Endothelial cell of umbilical vein (primary cell): Measurements from ENCODE around the gene MICALL2. TPM values are rescaled to one million over a fixed set of nuclear protein-coding genes. Genes with fewer than 3 reads are reported as not detected.
A peak's percentile ranks its signal among the peaks of the same experiment; 100 is the strongest.

Experiments
- BruUV-seq: library from RNA; stranded (reverse); fragments of 400-500 nt; replicated peaks from 2 replicates; lab custom pipeline; 2021; lab: Mats Ljungman, UMichigan
- CTCF ChIA-PET: fragments of 300-600, 350-600 bp; sonication (Branson Sonifier 250); formaldehyde crosslinking; loops from one replicate; lab custom pipeline; 2021; ENCODE audit warnings: antibody characterized with exemption, inconsistent platforms; lab: Charles Lee
- POLR2A ChIA-PET: fragments of 300-600, 350-600 bp; sonication (Branson Sonifier 250); formaldehyde crosslinking; loops from one replicate; lab custom pipeline; 2021; ENCODE audit warnings: antibody characterized with exemption, inconsistent platforms; lab: Charles Lee
- DNase-seq: peaks from one replicate; pipeline ENCODE4 v3.0.0-alpha.2; 2011; ENCODE audit warnings: low read depth, low spot score
- FAIRE-seq: peaks from 2 replicates; lab custom pipeline; 2011; peaks lifted over from hg19 to GRCh38; lab: Jason Lieb, UNC
- H2AFZ ChIP-seq: 2 replicates; pipeline ENCODE4 v1.6.0; 2012; ENCODE audit warnings: low read depth, low read length, control low read depth, inconsistent platforms
- H3K27ac ChIP-seq: 2 replicates; pipeline ENCODE4 v1.5.1; 2011; ENCODE audit warnings: low read depth, mild to moderate bottlenecking, control low read depth, low read length, moderate library complexity; ENCODE audit not compliant: insufficient read depth
- H3K27me3 ChIP-seq, 2 experiments: 2 replicates each; pipeline versions ENCODE4 v1.6.0 to v1.6.1; 2011; ENCODE audit warnings: low read length in 2 of 2, mixed read lengths in 1 of 2; ENCODE audit not compliant: control insufficient read depth in 2 of 2, insufficient read depth in 2 of 2
- H3K36me3 ChIP-seq, 2 experiments: 2 replicates in 1 of 2; 3 replicates in 1 of 2; pipeline ENCODE4 v1.5.1; 2011; ENCODE audit warnings: low read length in 2 of 2, mild to moderate bottlenecking in 1 of 2, moderate library complexity in 1 of 2; ENCODE audit not compliant: control insufficient read depth in 2 of 2, insufficient read depth in 2 of 2; ENCODE audit errors: extremely low read depth in 1 of 2
- H3K4me1 ChIP-seq: 3 replicates; pipeline ENCODE4 v1.5.1; 2011; ENCODE audit warnings: mild to moderate bottlenecking, low read length; ENCODE audit not compliant: control insufficient read depth, insufficient read depth; ENCODE audit errors: extremely low read depth
- H3K4me2 ChIP-seq: 2 replicates; pipeline ENCODE4 v1.6.1; 2011; ENCODE audit warnings: low read length, control low read depth, mixed read lengths; ENCODE audit not compliant: insufficient read depth
- H3K4me3 ChIP-seq, 3 experiments: fragments of 200-600 bp in 1 of 3; sonication (generic), shearing (Covaris generic) in 1 of 3; replicated peaks in 1 of 3; 2 replicates each; pipeline ENCODE4 v1.5.1; 2011 to 2016; ENCODE audit warnings: control low read depth in 3 of 3, low read length in 3 of 3, mild to moderate bottlenecking in 2 of 3, inconsistent platforms in 1 of 3, low read depth in 1 of 3, moderate library complexity in 1 of 3; ENCODE audit not compliant: insufficient read depth in 1 of 3
- H3K79me2 ChIP-seq: 2 replicates; pipeline ENCODE4 v1.6.0; 2012; ENCODE audit warnings: low read length, inconsistent platforms; ENCODE audit not compliant: control insufficient read depth, insufficient read depth
- H3K9ac ChIP-seq: replicated peaks from 2 replicates; pipeline ENCODE3; 2011; ENCODE audit warnings: low read length, control low read depth; ENCODE audit not compliant: insufficient read depth; ENCODE audit errors: extremely low read depth
- H3K9me1 ChIP-seq: replicated peaks from 3 replicates; pipeline ENCODE4 v1.6.0; 2011; ENCODE audit warnings: mild to moderate bottlenecking, low read length; ENCODE audit not compliant: control insufficient read depth, insufficient read depth; ENCODE audit errors: extremely low read depth
- H3K9me3 ChIP-seq: replicated peaks from 2 replicates; pipeline ENCODE4 v1.5.1; 2012; ENCODE audit warnings: low read length, inconsistent platforms; ENCODE audit not compliant: control insufficient read depth, insufficient read depth
- H4K20me1 ChIP-seq: replicated peaks from 2 replicates; pipeline ENCODE3; 2011; ENCODE audit warnings: mild to moderate bottlenecking, low read length; ENCODE audit not compliant: control insufficient read depth, insufficient read depth; ENCODE audit errors: extremely low read depth
- EZH2 ChIP-seq: IDR thresholded peaks from 2 replicates; pipeline ENCODE4 v1.6.1; 2012; ENCODE audit warnings: borderline replicate concordance, low read depth, mild to moderate bottlenecking, moderate library complexity, low read length, inconsistent platforms; ENCODE audit not compliant: severe bottlenecking
- FOS ChIP-seq: IDR thresholded peaks from 2 replicates; pipeline ENCODE4 v1.6.1; 2011; ENCODE audit warnings: mild to moderate bottlenecking, low read length, moderate library complexity, borderline replicate concordance; ENCODE audit not compliant: insufficient read depth
- GATA2 ChIP-seq: IDR thresholded peaks from 2 replicates; pipeline ENCODE4 v1.7.0; 2011; ENCODE audit warnings: low read depth, mild to moderate bottlenecking, moderate library complexity, mixed read lengths, low read length; ENCODE audit not compliant: insufficient read length, insufficient read depth
- JUN ChIP-seq: IDR thresholded peaks from 2 replicates; pipeline ENCODE4 v1.6.1; 2011; ENCODE audit warnings: borderline replicate concordance, low read depth; ENCODE audit not compliant: insufficient read length, insufficient read depth
- MYC ChIP-seq: IDR thresholded peaks from one replicate; pipeline ENCODE4 v1.6.1; 2011; ENCODE audit warnings: mild to moderate bottlenecking, low read depth, low read length
- POLR2A ChIP-seq: IDR thresholded peaks from 2 replicates; pipeline ENCODE4 v1.6.1; 2012; ENCODE audit warnings: low read depth, mild to moderate bottlenecking, control low read depth, low read length
- POLR2AphosphoS5 ChIP-seq: IDR thresholded peaks from 2 replicates; pipeline ENCODE4 v1.6.1; 2012; ENCODE audit warnings: low read depth, mild to moderate bottlenecking, control low read depth, low read length, moderate library complexity; ENCODE audit not compliant: insufficient read depth
- dilution Hi-C: fragments of 300-500 bp; cut with MboI; formaldehyde crosslinking; loops from one replicate; pipeline ENCODE4 v1.15.0; 2019; ENCODE audit warnings: low sequenced_read_pairs; ENCODE audit not compliant: extremely low pct_ligation_motif_present
- intact Hi-C: fragments of 100-400 bp; cut with micrococcal nuclease; formaldehyde crosslinking; loops from one replicate; pipeline ENCODE4 v1.10.0; 2022
- polyA plus RNA-seq, 4 experiments: library from polyadenylated mRNA; depleted of rRNA in 3 of 4; stranded (reverse) in 3 of 4; unstranded in 1 of 4; fragments of >200 nt; gene quantifications; 2 replicates each; pipeline versions ENCODE4 v1.2.1 to v1.2.3, GENCODE V29; 2011 to 2012; ENCODE audit warnings: missing spikeins in 1 of 4
- total RNA-seq: library from RNA; stranded (reverse); gene quantifications from 2 replicates; pipeline ENCODE4 v1.2.3, GENCODE V29; 2021
- TF ChIP-seq, protein P1 (sequence below): IDR thresholded peaks from 2 replicates; pipeline ENCODE4 v1.6.1; 2011; ENCODE audit not compliant: insufficient read depth, insufficient read length
- TF ChIP-seq, protein P2 (sequence below), 2 donors: IDR thresholded peaks; 1 replicate in 1 of 2; 2 replicates in 1 of 2; pipeline ENCODE4 v1.5.1; 2011; ENCODE audit warnings: low read length in 2 of 2, mild to moderate bottlenecking in 2 of 2, moderate library complexity in 2 of 2, control low read depth in 1 of 2, inconsistent platforms in 1 of 2, low read depth in 1 of 2; ENCODE audit not compliant: insufficient read depth in 1 of 2; ENCODE audit errors: extremely low read depth in 1 of 2

Gene MICALL2
- total and polyA plus RNA-seq, 2 donors (not counting 3 experiments of a cell fraction or from before 2014, with no cell fraction given), result 29.8 to 46.3 TPM

DNA sequence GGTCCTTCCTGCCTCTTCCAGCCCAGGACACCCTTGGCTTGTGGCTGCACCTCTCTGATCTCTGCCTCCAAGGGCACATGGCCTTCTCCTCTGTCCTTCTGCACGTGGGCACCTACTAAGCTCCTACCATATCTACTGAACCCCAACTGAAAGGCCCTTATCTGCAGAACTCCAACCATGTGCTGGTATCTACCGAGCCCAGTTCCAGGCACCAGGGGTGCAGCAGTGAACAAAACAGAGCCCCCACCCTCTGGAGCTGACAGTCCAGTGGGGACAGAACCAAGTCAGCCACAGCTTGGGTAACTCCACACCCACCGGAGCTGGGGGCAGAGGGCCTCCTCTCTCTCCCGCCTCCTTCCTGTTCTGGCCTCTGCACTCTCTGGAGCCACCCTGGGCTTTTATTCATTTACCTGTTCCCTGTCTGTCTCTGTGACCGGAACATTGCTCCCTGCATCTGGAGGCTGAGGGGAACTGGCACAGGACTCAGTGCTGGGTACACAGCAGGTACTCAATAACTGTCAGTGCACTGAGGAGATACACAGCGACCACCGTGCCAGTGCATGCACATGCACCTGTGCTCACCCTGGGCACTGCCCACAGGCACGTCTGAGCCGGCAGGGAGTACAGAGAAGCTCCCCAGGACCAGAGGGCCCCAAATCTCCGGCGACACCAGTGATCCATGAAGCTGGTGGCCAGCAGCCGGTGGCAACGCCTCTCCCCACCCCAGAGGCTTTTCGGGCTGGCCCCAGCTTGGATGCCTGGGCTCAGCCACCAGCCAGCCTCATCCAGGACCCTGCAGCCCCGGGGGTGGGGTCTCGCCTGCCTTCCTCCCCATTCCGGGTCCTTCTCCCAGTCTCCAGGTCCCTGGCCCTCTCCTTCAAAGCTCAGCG, 2.0 kb downstream of the MICALL2 start:
- FAIRE-seq, result no peak
- Histone ChIP-seq H3K79me2 (peaks cover 44% of the 10 kb centered on the region), H3K4me3 (no peak overlapping the region), H3K27me3 (no peaks in the 10 kb centered on the region), H3K9ac (no peak overlapping the region), H2AFZ (no peak overlapping the region), H3K9me3 (no peaks in the 10 kb centered on the region), H3K36me3 (no peaks in the 10 kb centered on the region), H3K27ac (no peak overlapping the region), H3K4me1 (peaks cover 41% of the 10 kb centered on the region), H3K4me2 (peak overlapping the region; percentile 67), H3K9me1 (no peaks in the 10 kb centered on the region), H4K20me1 (no peaks in the 10 kb centered on the region)
- TF ChIP-seq JUN (no peak), MYC (no peak), EZH2 (no peak)
- TF ChIP-seq, protein P1, sequence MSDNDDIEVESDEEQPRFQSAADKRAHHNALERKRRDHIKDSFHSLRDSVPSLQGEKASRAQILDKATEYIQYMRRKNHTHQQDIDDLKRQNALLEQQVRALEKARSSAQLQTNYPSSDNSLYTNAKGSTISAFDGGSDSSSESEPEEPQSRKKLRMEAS, result no peak
- ChIA-PET CTCF (interaction anchor here (3.6 to 7.9 kb wide), 2 partner anchors 18 to 25 kb away, joined by 23 to 65 read pairs; no protein-coding TSS in a partner anchor), POLR2A (no interaction called here)
- no peak for DNase-seq
- intact Hi-C loops (no loop called here), dilution Hi-C loops (no loop called here)
- no TSS peak for BruUV-seq

DNA sequence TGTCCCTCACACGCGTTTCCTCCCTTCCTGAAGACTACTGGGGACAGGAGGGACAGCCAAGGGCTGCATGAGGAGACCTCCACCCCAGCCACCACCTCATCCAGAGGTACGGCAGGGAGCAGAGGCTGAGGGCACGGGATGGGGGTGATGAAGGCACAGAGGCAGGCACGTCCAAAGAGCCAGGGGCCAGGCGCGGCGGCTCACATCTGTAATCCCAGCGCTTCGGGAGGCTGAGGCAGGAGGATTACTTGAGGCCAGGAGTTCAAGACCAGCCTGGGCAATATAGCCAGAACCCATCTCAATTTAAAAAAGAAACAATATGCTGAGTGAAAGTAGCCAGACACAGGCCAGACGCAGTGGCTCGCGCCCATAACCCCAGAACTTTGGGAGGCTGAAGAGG, 3.3 kb downstream of the MICALL2 start:
- POLR2A ChIA-PET, result no interaction called here
- no peak overlapping the region for H3K4me2 ChIP-seq
- CTCF ChIA-PET, result interaction anchor here (3.6 kb wide), 1 partner anchor 24 kb away, joined by 23 read pairs; no protein-coding TSS in a partner anchor

More for the DNA sequence above, 3.3 kb downstream of the MICALL2 start:
- dilution Hi-C loops (no loop called here), intact Hi-C loops (no loop called here)
- H3K9ac ChIP-seq, result no peak overlapping the region
- H3K9me1 ChIP-seq, result no peaks in the 10 kb centered on the region
- H3K79me2 ChIP-seq, result peaks cover 48% of the 10 kb centered on the region
- no peak overlapping the region for H3K4me3 ChIP-seq
- TF ChIP-seq FOS (no peak), MYC (no peak), EZH2 (no peak), GATA2 (no peak), JUN (no peak), POLR2A (no peak), POLR2AphosphoS5 (no peak)
- TF ChIP-seq, protein P1, result no peak
- TF ChIP-seq, protein P2, sequence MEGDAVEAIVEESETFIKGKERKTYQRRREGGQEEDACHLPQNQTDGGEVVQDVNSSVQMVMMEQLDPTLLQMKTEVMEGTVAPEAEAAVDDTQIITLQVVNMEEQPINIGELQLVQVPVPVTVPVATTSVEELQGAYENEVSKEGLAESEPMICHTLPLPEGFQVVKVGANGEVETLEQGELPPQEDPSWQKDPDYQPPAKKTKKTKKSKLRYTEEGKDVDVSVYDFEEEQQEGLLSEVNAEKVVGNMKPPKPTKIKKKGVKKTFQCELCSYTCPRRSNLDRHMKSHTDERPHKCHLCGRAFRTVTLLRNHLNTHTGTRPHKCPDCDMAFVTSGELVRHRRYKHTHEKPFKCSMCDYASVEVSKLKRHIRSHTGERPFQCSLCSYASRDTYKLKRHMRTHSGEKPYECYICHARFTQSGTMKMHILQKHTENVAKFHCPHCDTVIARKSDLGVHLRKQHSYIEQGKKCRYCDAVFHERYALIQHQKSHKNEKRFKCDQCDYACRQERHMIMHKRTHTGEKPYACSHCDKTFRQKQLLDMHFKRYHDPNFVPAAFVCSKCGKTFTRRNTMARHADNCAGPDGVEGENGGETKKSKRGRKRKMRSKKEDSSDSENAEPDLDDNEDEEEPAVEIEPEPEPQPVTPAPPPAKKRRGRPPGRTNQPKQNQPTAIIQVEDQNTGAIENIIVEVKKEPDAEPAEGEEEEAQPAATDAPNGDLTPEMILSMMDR (IDR thresholded peaks at IDR 0.05; ENCODE audit: extremely low read depth in 1 of 2, insufficient read depth in 1 of 2, low read depth in 1 of 2, low read length in 2 of 2), result no peak
- FAIRE-seq, result no peak
- H3K27me3 ChIP-seq, result no peaks in the 10 kb centered on the region
- H3K36me3 ChIP-seq, result no peaks in the 10 kb centered on the region
- BruUV-seq, result no TSS peak
- no peaks in the 10 kb centered on the region for H4K20me1 ChIP-seq
- no peaks in the 10 kb centered on the region for H3K9me3 ChIP-seq
- H2AFZ ChIP-seq, result no peak overlapping the region
- H3K4me1 ChIP-seq, result peaks cover 37% of the 10 kb centered on the region
- no peak for DNase-seq
- peak overlapping the region; percentile 29 for H3K27ac ChIP-seq
